ENCODE data around the gene TUBG1.
"Not testable (repeated sequence)": the region's sequence is repeated elsewhere in the genome, so short reads cannot be mapped to it uniquely, and the experiment has no call there.

The TUBG1 gene

DNA sequence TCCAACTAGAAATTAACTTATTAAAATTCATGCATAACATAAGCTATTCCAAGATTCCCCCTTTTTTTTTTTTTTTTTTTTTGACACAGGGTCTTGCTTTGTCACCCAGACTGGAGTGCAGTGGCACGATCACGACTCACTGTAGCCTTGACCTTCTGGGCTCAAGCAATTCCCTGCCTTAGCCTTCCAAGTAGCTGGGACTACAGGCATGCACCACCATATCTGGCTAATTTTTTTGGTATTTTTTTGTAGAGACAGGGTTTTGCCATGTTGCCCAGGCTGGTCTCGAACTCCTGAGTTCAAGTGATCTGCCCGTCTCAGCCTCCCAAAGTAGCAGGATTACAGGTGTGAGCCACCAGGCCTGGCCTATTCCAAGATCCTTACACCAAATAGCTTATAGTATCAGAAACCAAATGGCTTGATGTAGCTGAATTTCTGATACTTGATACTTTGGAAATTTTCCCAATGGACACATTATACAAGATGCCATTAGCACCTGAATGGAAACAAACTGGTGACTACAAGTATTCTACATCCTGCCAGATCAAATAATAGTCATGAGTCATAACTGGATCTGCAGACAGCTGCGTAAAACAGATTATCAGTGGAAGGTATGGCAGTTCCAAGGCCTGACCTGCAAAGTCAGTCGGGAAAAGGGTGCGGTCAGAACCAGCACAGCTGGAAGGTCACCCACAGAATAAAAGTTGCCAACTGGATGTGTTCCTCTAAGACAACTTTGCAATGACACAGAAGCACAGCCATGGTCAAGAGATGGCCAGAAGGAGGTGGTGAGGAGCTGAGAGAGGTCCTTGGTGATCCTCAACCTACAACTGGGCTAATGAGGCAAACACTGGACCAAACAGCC lies 14.5 kb downstream of the TUBG1 start:
- Histone ChIP-seq H3K27ac (no peak overlapping the region), H3K4me1 (peaks cover 0 to 1% (median under 1%) of the 10 kb centered on the region in 4 donors), H3K36me3 (no peaks in the 10 kb centered on the region), H3K9me3 (no peaks in the 10 kb centered on the region), H3K4me3 (no peak overlapping the region), H3K27me3 (no peaks in the 10 kb centered on the region)
- no peak for DNase-seq
- intact Hi-C loops (cut with DNase I; ENCODE audit: low total_unique reads) = no loop called here
- no peak for TF ChIP-seq CTCF (IDR thresholded peaks at IDR 0.05)

GRCh38 chr17:42627032-42627764 lies 17.7 kb downstream of the TUBG1 start:
- H3K9me3 ChIP-seq; H3K36me3 ChIP-seq; intact Hi-C loops (cut with DNase I; ENCODE audit: low total_unique reads); H3K4me3 ChIP-seq; H3K4me1 ChIP-seq; H3K27me3 ChIP-seq; DNase-seq; H3K27ac ChIP-seq: not testable (repeated sequence)

DNA sequence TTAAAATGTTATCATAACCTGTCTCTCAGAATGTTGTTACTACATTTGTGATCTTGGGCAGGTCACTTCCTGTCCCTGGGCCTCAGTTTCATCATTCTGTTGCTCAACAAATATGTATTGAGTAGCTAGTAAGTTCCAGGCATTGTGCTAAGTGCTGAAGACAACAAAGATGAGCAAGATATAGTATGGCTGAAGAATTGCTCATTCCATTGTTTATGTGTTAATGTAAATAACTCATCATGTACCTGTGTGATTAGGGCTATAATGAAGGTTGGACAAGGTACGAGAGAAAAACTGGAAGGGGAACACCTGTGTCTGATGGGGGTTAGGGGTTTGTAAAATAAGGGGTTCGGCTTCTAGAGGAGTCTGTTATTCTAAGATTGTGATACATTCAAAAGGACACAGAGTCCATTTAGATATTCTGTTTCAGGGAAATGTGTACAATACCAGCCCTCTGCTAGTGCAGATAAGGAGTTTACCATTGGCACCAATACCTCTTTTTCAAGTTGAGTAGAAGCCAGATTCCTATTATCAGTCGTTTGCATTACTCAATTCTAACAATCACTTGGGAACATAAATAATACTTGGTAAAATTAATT lies 20.0 kb downstream of the TUBG1 start:
- no peaks in the 10 kb centered on the region for H3K27me3 ChIP-seq
- no peaks in the 10 kb centered on the region for H3K4me1 ChIP-seq
- no peaks in the 10 kb centered on the region for H3K9me3 ChIP-seq
- no peak for TF ChIP-seq CTCF (IDR thresholded peaks at IDR 0.05)
- intact Hi-C loops (cut with DNase I; ENCODE audit: low total_unique reads) = no loop called here
- no peaks in the 10 kb centered on the region for H3K36me3 ChIP-seq
- H3K27ac ChIP-seq = no peak overlapping the region
- DNase-seq = no peak
- no peak overlapping the region for H3K4me3 ChIP-seq

DNA sequence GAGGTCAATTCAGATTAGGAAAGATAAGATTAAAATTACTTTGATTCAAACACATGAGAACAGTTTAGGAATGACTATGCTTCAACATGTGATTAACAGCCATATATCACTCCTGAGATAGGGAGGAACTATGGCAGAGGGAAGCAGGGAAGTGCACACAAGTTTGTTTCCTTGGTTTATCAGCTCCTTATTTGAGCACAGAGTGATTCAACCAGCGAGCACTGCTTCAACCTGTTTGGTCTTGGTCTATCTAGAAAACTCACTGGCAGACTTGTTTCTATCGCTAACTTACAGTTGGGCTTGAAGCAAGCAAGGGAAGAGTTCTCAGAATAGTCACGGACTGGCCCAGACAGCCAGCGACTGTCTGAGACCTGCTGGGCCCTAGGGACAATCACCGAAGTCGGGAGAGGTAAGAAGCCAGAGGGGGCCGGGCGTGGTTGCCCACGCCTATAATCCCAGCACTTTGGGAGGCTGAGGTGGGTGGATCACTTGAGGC lies 23.5 kb downstream of the TUBG1 start:
- Histone ChIP-seq H3K27me3 (no peaks in the 10 kb centered on the region), H3K27ac (no peak overlapping the region), H3K36me3 (no peaks in the 10 kb centered on the region), H3K4me3 (no peak overlapping the region), H3K9me3 (no peaks in the 10 kb centered on the region), H3K4me1 (no peaks in the 10 kb centered on the region)
- no peak for DNase-seq
- intact Hi-C loops (cut with DNase I; ENCODE audit: low total_unique reads) = no loop called here
- TF ChIP-seq CTCF (IDR thresholded peaks at IDR 0.05) = no peak

- Histone ChIP-seq H3K36me3 (no peaks in the 10 kb centered on the region), H3K4me3 (no peak overlapping the region), H3K27ac (no peak overlapping the region), H3K9me3 (no peaks in the 10 kb centered on the region), H3K4me1 (no peaks in the 10 kb centered on the region), H3K27me3 (no peaks in the 10 kb centered on the region)
- intact Hi-C loops (cut with DNase I; ENCODE audit: low total_unique reads) = no loop called here
- TF ChIP-seq CTCF (IDR thresholded peaks at IDR 0.05) = no peak
- DNase-seq = no peak
Observed at GRCh38 chr17:42639525-42640113, 30.1 kb downstream of the TUBG1 start.

Measured in tibial artery (tissue), 4 donors.